ENCODE results near the gene FBXO24. TPM values are rescaled to one million over a fixed set of nuclear protein-coding genes. Genes with fewer than 3 reads are reported as not detected.

The FBXO24 gene
- total and polyA plus RNA-seq, 9 of the 15 experiments (the other 6 are each of a cell fraction or from before 2014, with no cell fraction given): 0.17 to 0.95 (median 0.50) TPM

GRCh38 chr7:100586266-100587025 lies at the start of gene FBXO24 (continued):
- TF ChIP-seq CBX2 (IDR thresholded peaks at IDR 0.05; ENCODE audit: insufficient read depth, low read length, poor library complexity, severe bottlenecking): no peak
- TF ChIP-seq STAT5A (IDR thresholded peaks at IDR 0.05; ENCODE audit: borderline replicate concordance, low read length): no peak
- TF ChIP-seq E2F3 (CRISPR knock-in tag; IDR thresholded peaks at IDR 0.05): no peak
- no peak for TF ChIP-seq RBM39 (optimal IDR thresholded peaks at IDR 0.05; ENCODE audit: low read depth, low read length)
- TF ChIP-seq GTF2A2 (tag; IDR thresholded peaks at IDR 0.05): no peak
- TF ChIP-seq NCOA1 (IDR thresholded peaks at IDR 0.05; ENCODE audit: low read depth): no peak
- TF ChIP-seq HCFC1 (IDR thresholded peaks at IDR 0.05; ENCODE audit: low read depth, low read length): no peak
- no peak for TF ChIP-seq ZNF609 (CRISPR knock-in tag; IDR thresholded peaks at IDR 0.05; ENCODE audit: borderline replicate concordance)
- no peak for TF ChIP-seq ARID4B (CRISPR knock-in tag; IDR thresholded peaks at IDR 0.05)
- TF ChIP-seq TEAD4 (IDR thresholded peaks at IDR 0.05; ENCODE audit: low read length): no peak
- no peak for TF ChIP-seq TEAD4 (CRISPR knock-in tag; IDR thresholded peaks at IDR 0.05; ENCODE audit: borderline replicate concordance)
- peak; percentile 100 for TF ChIP-seq CEBPZ (IDR thresholded peaks at IDR 0.05; ENCODE audit: borderline replicate concordance, low read depth, low read length)
- TF ChIP-seq TBL1XR1 (IDR thresholded peaks at IDR 0.05; ENCODE audit: low read length in 2 of 2): no peak; a peak in 1 of 4 replicates
- TF ChIP-seq RHOXF2B (CRISPR knock-in tag; conservative IDR thresholded peaks at IDR 0.05): no peak
- no peak for TF ChIP-seq HIVEP1 (CRISPR knock-in tag; IDR thresholded peaks at IDR 0.05)
- TF ChIP-seq RB1 (IDR thresholded peaks at IDR 0.05; ENCODE audit: low read depth): 0 out of 2 replicates have a peak, but pooled peaks have one; percentile 52
